Mesangial cell (primary cell): ENCODE data around the gene FNDC4. TPM values are rescaled to one million over a fixed set of nuclear protein-coding genes. Genes with fewer than 3 reads are reported as not detected.

ENCODE experiments used
- total RNA-seq: library from RNA; depleted of rRNA; stranded (reverse); fragments of >200 nt; gene quantifications from 2 replicates; pipeline ENCODE4 v1.2.3, GENCODE V29; 2015

Gene FNDC4
- total RNA-seq = 18.6 and 35.9 TPM in 2 replicates

GRCh38 chr2:27494944-27495554, at the start of gene FNDC4:
Gene FNDC4 (minus strand): TSS chr2:27495200. CDS start chr2:27494679, 521 bp downstream.

DNA sequence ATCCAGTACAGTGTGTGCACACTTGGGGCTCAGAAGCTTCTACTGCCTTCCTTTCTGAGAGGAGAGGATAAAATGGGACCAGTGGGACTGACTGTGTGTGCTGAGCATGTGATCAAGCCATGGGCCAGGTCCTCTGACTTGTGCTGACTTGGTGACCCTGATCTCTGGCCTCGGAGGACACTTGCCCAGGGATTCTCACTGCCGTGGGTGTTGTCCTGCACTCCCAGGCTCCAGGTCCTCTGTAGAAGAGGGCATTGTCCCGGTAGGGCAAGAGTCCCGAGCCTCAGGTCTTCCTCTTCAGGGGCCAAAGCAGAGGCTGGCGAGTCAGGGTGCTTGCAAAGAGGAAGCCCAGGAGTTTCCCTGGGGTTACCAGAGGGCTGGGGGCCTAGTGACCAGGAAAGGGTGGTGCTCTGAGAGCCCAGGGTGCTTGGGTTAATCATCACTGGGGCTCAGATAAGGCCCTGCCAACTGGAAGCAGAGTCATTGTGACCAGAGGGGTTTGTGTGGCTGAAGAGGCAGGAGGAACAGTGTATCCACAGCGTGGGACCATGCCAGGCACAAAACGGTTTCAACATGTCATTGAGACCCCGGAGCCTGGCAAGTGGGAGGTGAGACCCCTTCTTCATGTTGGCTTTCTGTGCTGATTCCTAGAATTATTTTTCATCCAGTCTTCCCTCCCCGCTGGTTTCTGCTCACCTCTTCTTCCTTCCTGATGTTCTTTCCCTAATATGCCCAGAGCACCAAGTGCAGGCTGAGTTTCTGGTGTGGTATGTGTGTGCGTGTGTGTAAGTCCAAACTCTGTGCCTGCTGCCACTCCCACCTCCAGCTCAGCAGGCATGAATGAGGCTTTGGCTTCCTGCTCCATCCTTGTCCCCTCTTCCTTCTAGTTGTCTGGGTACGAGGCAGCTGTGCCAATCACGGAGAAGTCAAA, 1.6 kb upstream of the FNDC4 start, which contains the start of gene GCKR:
Gene GCKR (plus strand): TSS at position 483 of the 931 bp plus-strand sequence. CDS start 66 bp downstream, at position 549.

GRCh38 chr2:27489498-27490397, 5.3 kb downstream of the FNDC4 start, which contains the start of gene IFT172:
Gene IFT172 (minus strand): TSS chr2:27489743. CDS start chr2:27489653, 90 bp downstream.

GRCh38 chr2:27441958-27442919, 52.8 kb downstream of the FNDC4 start, which contains the start of gene KRTCAP3:
Gene KRTCAP3 (plus strand): TSS chr2:27442381. CDS start chr2:27442413, 32 bp downstream.

Other genes starting within 250 kb of the FNDC4 start
- gene SLC30A3, start 232.2 kb downstream of the FNDC4 start, total RNA-seq = under 0.01 TPM in 1 of 2 replicates, not detected in the other
- gene DNAJC5G, start 219.8 kb downstream of the FNDC4 start, total RNA-seq = not detected in 2 replicates
- gene TRIM54, start 212.8 kb downstream of the FNDC4 start, total RNA-seq = not detected in 2 replicates
- gene UCN, start 186.8 kb downstream of the FNDC4 start, total RNA-seq = 0.65 and 0.76 TPM in 2 replicates
- gene MPV17, start 172.1 kb downstream of the FNDC4 start, total RNA-seq = 79.0 and 79.9 TPM in 2 replicates
- gene GTF3C2, start 138.4 kb downstream of the FNDC4 start, total RNA-seq = 44.4 and 49.5 TPM in 2 replicates
- gene EIF2B4, start 124.9 kb downstream of the FNDC4 start, total RNA-seq = 27.0 and 33.4 TPM in 2 replicates
- 148 and 150 TPM in 2 replicates for gene SNX17, start 124.6 kb downstream of the FNDC4 start, total RNA-seq
- 6.7 and 12.9 TPM in 2 replicates for gene ZNF513, start 114.5 kb downstream of the FNDC4 start, total RNA-seq
- 66.2 and 153 TPM in 2 replicates for gene PPM1G, start 85.6 kb downstream of the FNDC4 start, total RNA-seq
- gene NRBP1, start 66.6 kb downstream of the FNDC4 start, total RNA-seq = 81.2 and 88.4 TPM in 2 replicates
- gene KRTCAP3, start 52.8 kb downstream of the FNDC4 start, total RNA-seq = 0.49 and 8.9 TPM in 2 replicates
- gene IFT172, start 5.5 kb downstream of the FNDC4 start, total RNA-seq = 14.7 and 19.4 TPM in 2 replicates
- gene GCKR, start 1.6 kb upstream of the FNDC4 start, total RNA-seq = 1.1 TPM in 1 of 2 replicates, not detected in the other
- gene ZNF512, start 87.8 kb upstream of the FNDC4 start, total RNA-seq = 13.0 and 20.8 TPM in 2 replicates
- 1.3 and 1.9 TPM in 2 replicates for gene CCDC121, start 133.8 kb upstream of the FNDC4 start, total RNA-seq
- gene GPN1, start 133.8 kb upstream of the FNDC4 start, total RNA-seq = 45.6 and 58.8 TPM in 2 replicates
- 15.5 and 23.7 TPM in 2 replicates for gene SUPT7L, start 168.4 kb upstream of the FNDC4 start, total RNA-seq
- 15.5 and 20.5 TPM in 2 replicates for gene SLC4A1AP, start 168.7 kb upstream of the FNDC4 start, total RNA-seq